ENCODE data around the gene MTX3.

MTX3 gene

GRCh38 chr5:79976759-79977515 is 14.1 kb downstream of the MTX3 start:
- DNase-seq: no peak

GRCh38 chr5:79975422-79975821 is 15.6 kb downstream of the MTX3 start:
- no peak for DNase-seq

- no peak for DNase-seq
These were observed 16.2 kb downstream of the MTX3 start for GRCh38 chr5:79974886-79975285.

GRCh38 chr5:79973996-79974395 is 17.1 kb downstream of the MTX3 start:
- no peak for DNase-seq

GRCh38 chr5:79973511-79973910 is 17.6 kb downstream of the MTX3 start:
- no peak for DNase-seq

- DNase-seq: no peak
These were observed 19.9 kb downstream of the MTX3 start for GRCh38 chr5:79971156-79971555.

GRCh38 chr5:79966448-79966847 is 24.6 kb downstream of the MTX3 start:
- DNase-seq: no peak

GRCh38 chr5:79964136-79964535 is 26.9 kb downstream of the MTX3 start:
- DNase-seq: no peak

GRCh38 chr5:79963261-79964061 is 27.6 kb downstream of the MTX3 start:
- peak; percentile 75 for DNase-seq

- DNase-seq: peak; percentile 86
These were observed 28.4 kb downstream of the MTX3 start for GRCh38 chr5:79962575-79963222.

- no peak for DNase-seq
These were observed 29.1 kb downstream of the MTX3 start for GRCh38 chr5:79961716-79962574.

GRCh38 chr5:79959407-79959806 is 31.7 kb downstream of the MTX3 start:
- DNase-seq: no peak

- DNase-seq: no peak
These were observed 35.0 kb downstream of the MTX3 start for GRCh38 chr5:79955941-79956670.

GRCh38 chr5:79955356-79955895 is 35.6 kb downstream of the MTX3 start:
- DNase-seq: no peak

- no peak for DNase-seq
These were observed 36.4 kb downstream of the MTX3 start for GRCh38 chr5:79954620-79955019.

- no peak for DNase-seq
These were observed 43.5 kb downstream of the MTX3 start for GRCh38 chr5:79947567-79947966.

- peak; percentile 77 for DNase-seq
These were observed 52.6 kb downstream of the MTX3 start for GRCh38 chr5:79938468-79938867.

- no peak for DNase-seq
These were observed 54.3 kb downstream of the MTX3 start for GRCh38 chr5:79936646-79937216.

- DNase-seq: no peak
These were observed 54.9 kb downstream of the MTX3 start for GRCh38 chr5:79936002-79936645.

GRCh38 chr5:79934681-79935080 is 56.4 kb downstream of the MTX3 start:
- no peak for DNase-seq
